ENCODE data around the gene LRP2.
A peak's percentile ranks its signal among the peaks of the same experiment; 100 is the strongest.

LRP2 gene

DNA sequence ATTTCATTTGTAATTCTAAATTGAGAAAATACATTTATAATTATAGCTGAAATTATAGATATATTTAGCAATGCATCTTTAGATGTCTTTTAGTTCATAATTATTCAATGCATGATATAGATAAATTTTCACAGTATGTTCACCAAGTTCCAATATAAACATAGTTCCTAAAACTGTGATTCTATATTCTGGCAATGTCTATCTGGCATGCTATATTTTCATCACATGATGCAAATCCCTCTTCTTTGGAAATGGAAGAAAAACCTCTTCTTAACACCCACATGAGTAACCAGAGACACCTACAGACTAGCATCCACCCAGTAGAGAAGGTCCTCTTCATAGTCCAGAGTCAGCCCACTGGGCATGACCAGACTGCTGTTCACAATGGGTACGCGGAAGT, 157.2 kb downstream of the LRP2 start:
- Histone ChIP-seq H3K27me3 (no peaks in the 10 kb centered on the region), H3K36me3 (no peaks in the 10 kb centered on the region), H3K9ac (no peak overlapping the region)

GRCh38 chr2:169203952-169204351, 158.4 kb downstream of the LRP2 start:
- no peaks in the 10 kb centered on the region for H4K20me1 ChIP-seq
- TF ChIP-seq Cebpa-rat (IDR thresholded peaks at IDR 0.05) = no peak
- no peak overlapping the region for H3K4me2 ChIP-seq
- H3K9ac ChIP-seq = no peak overlapping the region
- H3K27ac ChIP-seq = no peak overlapping the region
- H3K36me3 ChIP-seq = no peaks in the 10 kb centered on the region
- no peak overlapping the region for H3K4me3 ChIP-seq
- no peaks in the 10 kb centered on the region for H3K4me1 ChIP-seq
- no peaks in the 10 kb centered on the region for H3K27me3 ChIP-seq
- no peaks in the 10 kb centered on the region for H3K9me3 ChIP-seq (replicated peaks in 1 of 11)

More for the DNA sequence above, 157.2 kb downstream of the LRP2 start:
- no peak overlapping the region for H3K4me3 ChIP-seq
- no peak overlapping the region for H3K27ac ChIP-seq
- TF ChIP-seq Cebpa-rat (IDR thresholded peaks at IDR 0.05) = no peak
- no peaks in the 10 kb centered on the region for H3K4me1 ChIP-seq
- H4K20me1 ChIP-seq = no peaks in the 10 kb centered on the region
- H3K4me2 ChIP-seq = no peak overlapping the region
- no peaks in the 10 kb centered on the region for H3K9me3 ChIP-seq (replicated peaks in 1 of 11)

- Histone ChIP-seq H3K27ac (no peak overlapping the region), H3K4me2 (no peak overlapping the region), H3K36me3 (no peaks in the 10 kb centered on the region), H3K4me3 (no peak overlapping the region), H4K20me1 (no peaks in the 10 kb centered on the region), H3K9me3 (replicated peaks in 1 of 11) (no peaks in the 10 kb centered on the region), H3K27me3 (no peaks in the 10 kb centered on the region), H3K9ac (no peak overlapping the region), H3K4me1 (no peaks in the 10 kb centered on the region)
- TF ChIP-seq Cebpa-rat (IDR thresholded peaks at IDR 0.05) = no peak
Observed at GRCh38 chr2:169200756-169201155, 161.6 kb downstream of the LRP2 start.

DNA sequence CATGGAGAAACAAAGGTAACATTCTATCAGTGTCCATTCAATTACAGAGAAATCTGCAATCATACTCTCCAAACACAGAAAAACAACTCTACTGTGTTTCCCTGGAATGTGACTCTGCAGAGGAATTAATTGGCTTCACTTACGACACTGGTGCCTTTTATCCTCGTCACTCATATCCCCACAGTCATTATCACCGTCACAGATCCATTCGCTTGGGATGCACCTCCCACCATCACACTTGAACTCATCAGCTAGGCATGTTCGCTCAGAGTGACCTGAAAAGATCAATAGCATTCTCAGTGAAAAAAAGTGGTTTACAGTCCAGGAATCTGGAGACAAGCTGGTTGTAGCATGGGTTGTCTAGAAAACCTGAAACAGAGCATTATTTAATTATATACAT, 168.7 kb downstream of the LRP2 start:
- Histone ChIP-seq H3K27me3 (no peaks in the 10 kb centered on the region), H3K4me1 (no peaks in the 10 kb centered on the region), H3K9ac (no peak overlapping the region), H3K36me3 (no peaks in the 10 kb centered on the region), H3K4me3 (no peak overlapping the region), H4K20me1 (no peaks in the 10 kb centered on the region), H3K9me3 (replicated peaks in 1 of 11) (no peaks in the 10 kb centered on the region), H3K27ac (no peak overlapping the region), H3K4me2 (no peak overlapping the region)
- no peak for TF ChIP-seq Cebpa-rat (IDR thresholded peaks at IDR 0.05)

GRCh38 chr2:169190197-169190775, 172.0 kb downstream of the LRP2 start:
- Histone ChIP-seq H3K4me1 (no peaks in the 10 kb centered on the region; a peak in 1 of 20 replicates), H3K27me3 (no peaks in the 10 kb centered on the region), H3K4me3 (no peak overlapping the region), H4K20me1 (no peaks in the 10 kb centered on the region), H3K27ac (no peak overlapping the region), H3K9me3 (replicated peaks in 1 of 11) (no peaks in the 10 kb centered on the region), H3K9ac (no peak overlapping the region), H3K4me2 (no peak overlapping the region), H3K36me3 (no peaks in the 10 kb centered on the region)
- no peak for TF ChIP-seq Cebpa-rat (IDR thresholded peaks at IDR 0.05)

GRCh38 chr2:169189132-169189531, 173.2 kb downstream of the LRP2 start:
- Histone ChIP-seq H3K9me3 (replicated peaks in 1 of 11) (no peaks in the 10 kb centered on the region), H3K27ac (no peak overlapping the region)

DNA sequence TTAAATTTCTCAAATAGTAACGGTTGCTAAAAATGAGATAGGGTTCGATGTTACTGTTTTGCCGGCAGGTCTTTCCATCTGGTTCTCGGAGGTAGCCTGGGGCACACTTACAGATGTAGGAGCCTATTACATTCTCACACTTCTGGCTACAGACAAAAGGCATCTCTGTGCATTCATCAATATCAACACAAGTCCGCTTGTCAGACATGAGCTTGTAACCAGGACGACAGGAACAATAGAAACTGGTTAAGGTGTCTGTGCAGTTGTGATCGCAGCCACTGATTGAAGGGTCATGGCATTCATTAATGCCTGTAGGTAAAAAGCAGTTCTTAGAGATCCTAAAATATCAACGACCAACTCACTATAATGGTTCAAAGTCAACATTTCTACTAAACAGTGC, 176.6 kb downstream of the LRP2 start:
- Histone ChIP-seq H3K4me1 (peaks cover 0 to 11% (median 6%) of the 10 kb centered on the region in 10 experiments; a peak in 11 of 20 replicates), H3K27me3 (no peaks in the 10 kb centered on the region), H4K20me1 (no peaks in the 10 kb centered on the region), H3K9ac (no peak overlapping the region), H3K9me3 (replicated peaks in 1 of 11) (no peaks in the 10 kb centered on the region; a peak in 1 of 22 replicates), H3K4me3 (no peak overlapping the region), H3K27ac (no peak overlapping the region), H3K36me3 (no peaks in the 10 kb centered on the region), H3K4me2 (no peak overlapping the region)
- no peak for TF ChIP-seq Cebpa-rat (IDR thresholded peaks at IDR 0.05)

More at GRCh38 chr2:169189132-169189531, 173.2 kb downstream of the LRP2 start:
- no peak for TF ChIP-seq Cebpa-rat (IDR thresholded peaks at IDR 0.05)
- peaks cover 0 to 6% (median 4%) of the 10 kb centered on the region in 10 experiments; a peak in 9 of 20 replicates for H3K4me1 ChIP-seq
- H3K9ac ChIP-seq = no peak overlapping the region
- H3K36me3 ChIP-seq = no peaks in the 10 kb centered on the region
- H4K20me1 ChIP-seq = no peaks in the 10 kb centered on the region
- H3K4me2 ChIP-seq = no peak overlapping the region
- H3K4me3 ChIP-seq = no peak overlapping the region
- H3K27me3 ChIP-seq = no peaks in the 10 kb centered on the region

GRCh38 chr2:169184074-169184473, 178.3 kb downstream of the LRP2 start:
- H3K9me3 ChIP-seq (replicated peaks in 1 of 11) = no peaks in the 10 kb centered on the region; a peak in 1 of 22 replicates
- H3K36me3 ChIP-seq = no peaks in the 10 kb centered on the region
- no peaks in the 10 kb centered on the region for H3K27me3 ChIP-seq
- no peaks in the 10 kb centered on the region for H4K20me1 ChIP-seq
- H3K9ac ChIP-seq = no peak overlapping the region
- no peak overlapping the region for H3K4me3 ChIP-seq
- no peak for TF ChIP-seq Cebpa-rat (IDR thresholded peaks at IDR 0.05)
- no peak overlapping the region for H3K4me2 ChIP-seq
- no peak overlapping the region for H3K27ac ChIP-seq
- peaks cover 0 to 11% (median 6%) of the 10 kb centered on the region in 10 experiments; a peak in 11 of 20 replicates for H3K4me1 ChIP-seq

DNA sequence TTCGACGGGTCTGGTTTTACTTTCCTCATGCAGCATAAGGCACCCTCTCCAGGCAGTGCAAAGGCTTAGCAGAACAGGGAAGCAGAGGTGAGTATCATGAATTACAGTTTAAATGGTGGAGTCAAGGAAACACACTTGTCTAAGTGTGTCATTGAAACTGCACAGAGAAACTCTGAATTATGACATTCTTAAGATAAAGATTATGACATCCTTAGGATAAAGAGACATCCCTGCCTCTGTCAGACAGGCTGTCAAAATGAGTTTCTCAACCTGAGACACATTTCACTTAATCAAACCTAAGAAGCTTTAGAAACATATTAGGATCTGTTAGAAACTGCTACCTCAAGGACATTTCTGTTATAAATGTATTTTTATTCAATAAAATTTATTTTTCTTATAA, 179.8 kb downstream of the LRP2 start:
- no peaks in the 10 kb centered on the region; a peak in 1 of 22 replicates for H3K9me3 ChIP-seq (replicated peaks in 1 of 11)
- no peaks in the 10 kb centered on the region for H3K36me3 ChIP-seq
- H3K4me1 ChIP-seq = peaks cover 0 to 11% (median 6%) of the 10 kb centered on the region in 10 experiments; a peak in 11 of 20 replicates
- H3K4me2 ChIP-seq = peak overlapping the region in 3 of 11 experiments; percentile 7 to 43 (median 19); a peak in 2 of 22 replicates
- no peak overlapping the region for H3K9ac ChIP-seq
- no peak overlapping the region for H3K4me3 ChIP-seq
- H4K20me1 ChIP-seq = no peaks in the 10 kb centered on the region
- TF ChIP-seq Cebpa-rat (IDR thresholded peaks at IDR 0.05) = no peak
- no peak overlapping the region for H3K27ac ChIP-seq
- H3K27me3 ChIP-seq = no peaks in the 10 kb centered on the region

- no peaks in the 10 kb centered on the region for H3K36me3 ChIP-seq
- H3K27ac ChIP-seq = no peak overlapping the region
- no peak for TF ChIP-seq Cebpa-rat (IDR thresholded peaks at IDR 0.05)
- no peaks in the 10 kb centered on the region; a peak in 1 of 22 replicates for H3K9me3 ChIP-seq (replicated peaks in 1 of 11)
- no peak overlapping the region for H3K9ac ChIP-seq
- H3K4me3 ChIP-seq = no peak overlapping the region
- peaks cover 0 to 7% (median 2%) of the 10 kb centered on the region in 10 experiments; a peak in 5 of 20 replicates for H3K4me1 ChIP-seq
- no peaks in the 10 kb centered on the region for H4K20me1 ChIP-seq
- H3K4me2 ChIP-seq = no peak overlapping the region
- H3K27me3 ChIP-seq = no peaks in the 10 kb centered on the region
Observed at GRCh38 chr2:169178804-169179390, 183.4 kb downstream of the LRP2 start.

Data from BLaER1 treated with 17β-estradiol and CSF1 and Interleukin-3, amounts not matched to agents 10 nM and 100 nM (cell line).